ENCODE data around the gene RAB7A.

GRCh38 chr3:128800241-128801187 lies 74.5 kb downstream of the RAB7A start:
- TF ChIP-seq CTCF (IDR thresholded peaks at IDR 0.05 in 2 of 3, conservative IDR thresholded peaks at IDR 0.05 in 1 of 3; ENCODE audit: borderline replicate concordance in 1 of 3, insufficient read depth in 1 of 3, low read depth in 2 of 3, low read length in 2 of 3), result no peak
- no peak for TF ChIP-seq POLR2AphosphoS5 (IDR thresholded peaks at IDR 0.05; ENCODE audit: low read depth, low read length)
- no peak for TF ChIP-seq REST (IDR thresholded peaks at IDR 0.05; ENCODE audit: low read depth)
- TF ChIP-seq EZH2phosphoT487 (IDR thresholded peaks at IDR 0.05; ENCODE audit: borderline replicate concordance), result no peak
- no peak for TF ChIP-seq POLR2A (IDR thresholded peaks at IDR 0.05; ENCODE audit: borderline replicate concordance, extremely low read depth, insufficient read depth, insufficient read length)
- TF ChIP-seq ELF1 (IDR thresholded peaks at IDR 0.05; ENCODE audit: borderline replicate concordance, low read depth), result no peak
- no peak for TF ChIP-seq EZH2 (IDR thresholded peaks at IDR 0.05)
- no peak for TF ChIP-seq JUND (IDR thresholded peaks at IDR 0.05)
- no peak for TF ChIP-seq YY1 (IDR thresholded peaks at IDR 0.05; ENCODE audit: extremely low read depth, insufficient replicate concordance, low read depth, low read length)
- no peak for TF ChIP-seq SP1 (IDR thresholded peaks at IDR 0.05; ENCODE audit: low read depth)
- TF ChIP-seq RAD21 (IDR thresholded peaks at IDR 0.05; ENCODE audit: low read depth), result no peak
- no peak for TF ChIP-seq MAX (IDR thresholded peaks at IDR 0.05)
- TF ChIP-seq SRF (IDR thresholded peaks at IDR 0.05; ENCODE audit: low read depth), result no peak

Data from HCT116 (cell line).